ENCODE measurements around the gene HSBP1L1.

DNA sequence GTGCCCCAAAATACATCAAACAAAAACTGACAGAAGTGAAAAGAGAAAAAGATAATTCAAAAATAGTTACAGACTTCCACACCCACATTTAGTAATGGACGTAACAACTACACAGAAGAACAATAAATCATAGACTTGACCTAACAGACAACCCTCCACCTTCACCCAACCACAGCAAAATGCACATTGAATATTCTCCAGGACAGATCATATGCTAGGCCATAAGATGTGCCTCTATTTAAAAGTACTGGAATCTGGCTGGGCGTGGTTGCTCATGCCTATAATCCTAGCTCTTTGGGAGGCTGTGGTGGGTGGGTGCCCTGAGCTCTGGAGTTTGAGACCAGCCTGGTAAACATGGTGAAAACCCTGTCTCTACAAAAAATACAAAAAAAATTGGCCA is 33.0 kb upstream of the HSBP1L1 start:
- TF ChIP-seq, protein P1, sequence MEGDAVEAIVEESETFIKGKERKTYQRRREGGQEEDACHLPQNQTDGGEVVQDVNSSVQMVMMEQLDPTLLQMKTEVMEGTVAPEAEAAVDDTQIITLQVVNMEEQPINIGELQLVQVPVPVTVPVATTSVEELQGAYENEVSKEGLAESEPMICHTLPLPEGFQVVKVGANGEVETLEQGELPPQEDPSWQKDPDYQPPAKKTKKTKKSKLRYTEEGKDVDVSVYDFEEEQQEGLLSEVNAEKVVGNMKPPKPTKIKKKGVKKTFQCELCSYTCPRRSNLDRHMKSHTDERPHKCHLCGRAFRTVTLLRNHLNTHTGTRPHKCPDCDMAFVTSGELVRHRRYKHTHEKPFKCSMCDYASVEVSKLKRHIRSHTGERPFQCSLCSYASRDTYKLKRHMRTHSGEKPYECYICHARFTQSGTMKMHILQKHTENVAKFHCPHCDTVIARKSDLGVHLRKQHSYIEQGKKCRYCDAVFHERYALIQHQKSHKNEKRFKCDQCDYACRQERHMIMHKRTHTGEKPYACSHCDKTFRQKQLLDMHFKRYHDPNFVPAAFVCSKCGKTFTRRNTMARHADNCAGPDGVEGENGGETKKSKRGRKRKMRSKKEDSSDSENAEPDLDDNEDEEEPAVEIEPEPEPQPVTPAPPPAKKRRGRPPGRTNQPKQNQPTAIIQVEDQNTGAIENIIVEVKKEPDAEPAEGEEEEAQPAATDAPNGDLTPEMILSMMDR (conservative IDR thresholded peaks at IDR 0.05; ENCODE audit: low read depth, low read length) = no peak
- no peak for TF ChIP-seq EZH2 (IDR thresholded peaks at IDR 0.05; ENCODE audit: low read length, unreplicated experiment)
- no peak for TF ChIP-seq EZH2phosphoT487 (IDR thresholded peaks at IDR 0.05; ENCODE audit: borderline replicate concordance, low read length)

Measured in PC-3 (cell line).